Cardiac septum (tissue), 1 donor: Measurements from ENCODE around the gene TPR. TPM values are rescaled to one million over a fixed set of nuclear protein-coding genes. Genes with fewer than 3 reads are reported as not detected.
A peak's percentile ranks its signal among the peaks of the same experiment; 100 is the strongest.
"Not testable (repeated sequence)": the region's sequence is repeated elsewhere in the genome, so short reads cannot be mapped to it uniquely, and the experiment has no call there.

Experiments used
- DNase-seq: peaks from one replicate; pipeline ENCODE4 v3.0.0-alpha.2; 2020; ENCODE audit warnings: low spot score
- intact Hi-C: fragments of 100-400 bp; cut with DNase I; formaldehyde crosslinking; loops from one replicate; pipeline ENCODE4 v1.14.0; 2022
- long read RNA-seq: library from polyadenylated mRNA; unstranded; transcript quantifications from one replicate; pipeline ENCODE4 v2.0.0, GENCODE V29; 2021
- total RNA-seq: library from RNA; stranded (reverse); fragmentation: NEBNext Ultra II Directional; extraction: Animal tissue kit (Norgen Biotek cat#: 25700); gene quantifications from one replicate; pipeline ENCODE4 v1.2.1, GENCODE V29; 2021
- donor health status: DM: no; HTN: no; CAD: no.

Gene TPR
- 82.6 TPM for total RNA-seq
- long read RNA-seq, full-length matches to known transcripts, result 1 of 142 reads
- long read RNA-seq, partial matches to known transcripts, result 127 of 142 reads
- long read RNA-seq, other reads (novel, unspliced or antisense), result 14 of 142 reads

DNA sequence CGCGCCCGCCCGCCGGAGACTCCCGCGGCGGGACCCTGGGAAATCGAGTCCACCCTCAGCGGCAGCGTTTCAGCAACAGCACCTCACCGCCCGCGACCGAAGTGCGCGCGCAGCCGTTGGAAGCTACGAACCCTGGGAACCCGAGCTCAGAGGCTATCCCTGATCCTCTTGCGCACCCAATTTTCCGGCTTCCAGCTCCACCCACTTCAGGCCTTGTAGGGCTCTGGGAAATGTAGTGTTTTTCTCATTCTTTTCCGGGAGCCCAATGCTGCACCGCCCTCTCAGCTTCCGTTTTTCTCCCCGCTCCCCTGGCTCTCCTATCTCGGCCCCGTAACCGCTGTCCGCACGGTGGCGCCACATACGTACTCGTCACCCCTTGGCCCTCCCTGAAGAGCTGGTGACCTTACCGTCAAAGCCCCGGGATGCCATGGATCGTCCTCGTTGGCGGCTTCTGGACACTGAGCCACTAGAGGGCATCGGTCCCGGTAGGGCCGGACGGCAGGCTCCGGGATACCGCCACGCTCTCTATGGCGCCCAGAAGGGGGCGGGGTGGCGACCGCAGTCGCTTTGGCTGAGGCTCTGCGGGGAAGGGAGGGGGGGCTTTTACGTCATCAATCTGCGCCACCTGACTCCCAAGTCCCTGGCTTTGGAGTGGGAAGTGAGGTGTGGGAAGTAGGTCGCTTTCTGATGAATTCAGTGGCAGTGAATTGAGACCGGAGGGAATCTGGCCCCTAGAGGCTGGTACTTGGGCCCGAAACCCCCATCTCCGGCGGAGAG is at the start of gene TPR, which contains the start of gene ODR4:
TPR (minus strand) TSS at position 102 of the 777 bp plus-strand sequence. CDS start 225 bp downstream, outside the sequence.
ODR4 (plus strand) TSS at position 687 of the 777 bp plus-strand sequence. CDS start 3,948 bp downstream, outside the sequence.
- intact Hi-C loops, result loop anchor here (5.0 kb wide), 1 partner anchor 1218 kb away; the partner anchor contains the start of genes SWT1 and TRMT1L

DNA sequence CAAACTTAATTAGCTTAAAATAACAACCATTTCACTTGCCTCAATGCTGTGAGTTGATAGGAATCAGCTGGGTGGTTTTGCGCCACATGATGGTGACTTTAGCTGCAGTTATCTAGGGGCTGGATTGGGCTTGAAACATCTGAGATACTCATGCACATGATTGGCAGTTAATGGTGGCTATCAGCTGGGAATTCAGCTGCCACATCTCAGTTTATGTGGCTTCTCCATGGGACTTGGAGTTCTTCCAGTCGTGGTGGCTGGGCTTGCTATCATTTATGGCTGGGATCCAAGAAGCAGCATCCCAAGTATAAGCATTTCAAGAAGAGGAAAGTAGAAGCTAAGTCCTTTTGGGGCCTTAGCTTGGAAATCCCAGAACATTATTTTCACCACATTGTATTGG is 49.5 kb upstream of the TPR start:
- intact Hi-C loops, result no loop called here
- no peak for DNase-seq

More for the DNA sequence above, at the start of gene TPR, which contains the start of gene ODR4:
- peak; percentile 99 for DNase-seq

DNA sequence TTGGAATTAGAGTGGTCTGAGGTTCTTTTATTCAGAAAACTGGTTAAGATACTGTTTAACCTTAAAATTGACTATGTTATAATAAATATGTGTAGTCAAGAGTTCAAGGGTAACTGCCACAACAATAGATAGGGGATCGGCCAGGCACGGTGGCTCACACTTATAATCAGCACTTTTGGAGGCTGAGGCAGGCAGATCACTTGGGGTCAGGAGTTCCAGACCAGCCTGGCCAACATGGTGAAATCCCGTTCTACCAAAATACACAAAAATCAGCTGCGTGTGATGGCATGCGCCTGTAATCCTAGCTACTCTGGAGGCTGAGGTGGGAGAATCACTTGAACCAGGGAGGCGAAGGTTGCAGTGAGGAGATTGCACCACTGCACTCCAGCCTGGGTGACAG is 46.4 kb upstream of the TPR start:
- no peak for DNase-seq
- intact Hi-C loops, result no loop called here

DNA sequence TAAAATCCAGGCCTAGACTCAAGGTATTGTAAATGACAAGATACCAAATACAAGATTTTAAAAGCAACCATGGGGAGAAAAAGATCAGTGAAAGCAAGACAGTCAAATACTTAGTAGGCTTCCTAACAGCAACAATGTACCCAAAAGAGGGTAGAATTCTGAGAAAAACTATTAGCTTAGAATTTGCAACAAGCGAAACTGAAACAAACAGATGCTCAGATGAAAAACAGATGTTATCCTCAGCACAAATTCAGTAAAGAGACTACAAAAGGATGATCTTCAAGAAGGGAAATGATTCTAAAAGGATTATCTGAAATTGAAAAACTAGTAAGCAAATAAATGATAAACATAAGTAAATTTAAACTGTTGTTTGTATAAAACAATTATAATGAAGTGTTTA is 45.9 kb upstream of the TPR start:
- intact Hi-C loops, result no loop called here
- DNase-seq, result no peak

DNA sequence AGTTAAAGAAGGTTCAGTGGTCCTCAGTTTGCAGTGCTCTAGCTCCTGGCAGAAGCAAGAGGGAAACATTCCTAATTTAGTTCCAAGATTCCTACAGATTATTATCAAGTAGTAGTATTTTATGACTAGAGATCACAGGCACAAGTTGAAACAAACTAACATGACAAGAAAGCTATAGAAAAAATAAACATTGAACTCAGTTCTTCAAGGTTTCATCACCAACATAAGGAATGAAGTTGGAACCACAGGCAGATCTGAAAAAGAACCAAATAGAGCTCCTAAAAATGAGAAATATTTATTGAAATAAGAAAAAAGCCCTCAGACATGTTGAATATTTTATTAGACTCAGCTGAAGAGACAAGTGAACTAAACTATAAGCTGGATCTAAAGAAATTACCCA is 45.3 kb upstream of the TPR start:
- intact Hi-C loops, result no loop called here

DNA sequence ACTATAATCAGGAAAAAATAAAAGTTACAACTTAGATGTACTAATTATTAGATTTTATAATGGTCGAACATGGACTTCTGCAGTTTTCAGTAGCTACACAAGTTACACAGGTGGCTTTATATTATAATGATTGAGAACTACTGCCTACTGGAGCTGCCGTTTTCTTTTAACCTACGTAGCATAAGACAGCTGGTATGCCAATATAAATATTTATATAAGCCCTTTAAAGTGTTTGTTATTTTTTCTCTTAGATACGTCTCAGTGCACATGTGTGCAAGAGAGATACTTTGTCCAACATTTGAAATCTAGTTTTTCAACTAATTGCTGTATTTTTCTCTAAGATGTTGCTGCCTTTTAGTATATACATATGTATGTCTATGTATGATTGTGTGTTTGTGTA is 43.5 kb upstream of the TPR start:
- DNase-seq, result no peak
- intact Hi-C loops, result no loop called here

More for the DNA sequence above, 45.3 kb upstream of the TPR start:
- DNase-seq, result no peak

DNA sequence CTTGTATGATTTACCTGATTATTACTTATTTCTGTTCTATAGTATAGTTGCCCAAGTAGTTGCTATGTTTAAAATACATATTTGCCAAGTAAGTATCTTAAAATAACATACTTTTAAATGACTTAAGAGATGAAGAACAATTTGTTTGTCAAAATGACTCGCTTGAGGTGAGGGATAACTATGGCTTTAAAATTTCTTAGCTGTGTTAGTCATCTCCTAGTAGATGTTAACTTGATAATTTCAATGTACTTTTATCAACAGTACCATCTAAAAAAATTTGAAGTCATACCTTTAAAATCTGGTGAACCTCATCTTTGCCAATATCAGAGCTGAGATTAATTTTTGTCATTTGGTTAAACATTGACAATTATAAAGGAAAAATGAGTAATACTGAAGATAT is 38.3 kb upstream of the TPR start:
- intact Hi-C loops, result no loop called here
- DNase-seq, result no peak

DNA sequence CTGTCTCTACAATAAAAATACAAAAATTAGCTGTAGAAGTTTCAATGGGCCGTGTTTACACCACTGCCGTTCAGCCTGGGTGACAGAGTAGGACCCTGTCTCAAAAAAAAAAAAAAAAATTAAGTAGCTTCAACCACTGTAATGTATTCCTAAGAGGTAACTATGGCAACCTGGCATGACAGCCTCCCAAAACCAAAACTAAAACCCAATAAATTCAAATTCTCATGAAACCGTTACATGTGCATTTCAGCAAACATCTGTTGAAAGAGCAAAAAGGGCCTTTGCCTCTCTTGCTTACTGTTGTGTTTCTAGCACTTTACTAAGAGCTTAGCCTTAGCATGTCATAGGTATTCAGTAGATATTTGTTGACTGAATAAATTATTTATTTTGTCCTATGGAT is 34.0 kb upstream of the TPR start:
- intact Hi-C loops, result no loop called here
- no peak for DNase-seq

DNA sequence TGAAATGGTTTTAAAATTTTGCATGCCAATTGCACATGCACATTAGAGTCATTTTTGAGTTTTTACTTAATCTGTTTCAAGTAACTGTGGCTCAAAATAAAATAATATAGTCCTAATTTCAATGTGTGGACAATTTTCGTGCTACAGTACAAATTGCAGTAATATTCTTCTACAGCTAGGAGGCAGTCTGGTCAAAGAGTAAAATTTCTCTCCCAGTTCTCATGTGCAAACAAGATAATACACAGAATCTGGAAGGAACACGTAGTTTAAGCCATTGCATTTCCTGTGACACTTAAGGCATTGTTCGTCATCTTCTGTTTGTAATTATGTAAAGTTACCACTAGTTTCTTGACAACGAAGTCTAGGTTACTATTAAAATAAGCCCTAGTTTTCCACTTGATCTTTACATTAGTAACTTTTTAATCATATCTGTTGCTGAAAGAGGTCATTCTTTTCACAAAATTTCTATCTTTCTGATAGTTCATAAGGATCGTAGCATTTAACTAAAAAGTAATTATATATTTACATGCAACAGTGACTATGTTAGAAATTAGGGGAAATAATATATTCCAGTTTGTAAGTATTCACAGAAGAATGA is 29.5 kb upstream of the TPR start:
- intact Hi-C loops, result loop anchor here (5.0 kb wide), 1 partner anchor 583 kb away; no protein-coding TSS in a partner anchor

DNA sequence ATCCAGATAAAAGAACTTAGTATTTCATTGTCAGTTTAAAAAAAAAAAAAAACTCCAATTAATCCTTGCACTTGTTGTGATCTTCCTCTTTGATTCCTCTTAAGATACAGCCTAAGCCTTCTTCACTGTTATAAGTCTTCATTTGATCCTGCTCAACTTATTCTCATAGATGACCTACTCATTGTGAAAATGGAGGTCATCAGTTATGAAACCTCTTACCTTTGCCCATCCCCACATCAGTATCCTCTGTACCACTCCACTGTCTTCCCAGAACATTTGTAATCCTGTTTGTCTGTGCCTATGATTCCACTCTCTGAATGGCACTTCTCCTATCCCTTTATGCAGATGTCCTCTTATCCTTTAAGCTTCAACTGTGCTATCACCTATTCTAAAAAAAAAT is 28.6 kb upstream of the TPR start:
- intact Hi-C loops, result loop anchor here (5.0 kb wide), 1 partner anchor 584 kb away; no protein-coding TSS in a partner anchor
- no peak for DNase-seq

More for the DNA sequence above, 29.5 kb upstream of the TPR start:
- DNase-seq, result no peak

DNA sequence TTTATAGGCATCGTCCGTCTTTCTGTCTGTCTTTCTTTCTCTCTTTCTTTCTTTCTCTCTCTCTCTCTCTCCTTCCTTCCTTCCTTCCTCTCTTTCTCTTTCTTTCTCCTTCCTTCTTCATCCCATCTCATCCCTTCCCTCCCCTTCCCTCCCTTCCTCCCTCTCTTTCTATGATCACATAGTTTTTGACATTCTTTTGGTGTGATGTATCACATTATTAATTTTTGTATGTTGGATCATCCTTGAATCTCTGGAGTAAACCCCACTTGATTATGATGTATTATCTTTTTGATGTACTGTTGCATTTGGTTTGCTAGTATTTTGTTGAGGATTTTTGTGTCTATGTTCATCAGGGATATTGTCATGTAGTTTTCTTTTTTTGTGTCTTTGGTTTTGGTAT is 26.4 kb upstream of the TPR start:
- intact Hi-C loops, result loop anchor here (5.0 kb wide), 1 partner anchor 586 kb away; no protein-coding TSS in a partner anchor
- DNase-seq, result not testable (repeated sequence)

DNA sequence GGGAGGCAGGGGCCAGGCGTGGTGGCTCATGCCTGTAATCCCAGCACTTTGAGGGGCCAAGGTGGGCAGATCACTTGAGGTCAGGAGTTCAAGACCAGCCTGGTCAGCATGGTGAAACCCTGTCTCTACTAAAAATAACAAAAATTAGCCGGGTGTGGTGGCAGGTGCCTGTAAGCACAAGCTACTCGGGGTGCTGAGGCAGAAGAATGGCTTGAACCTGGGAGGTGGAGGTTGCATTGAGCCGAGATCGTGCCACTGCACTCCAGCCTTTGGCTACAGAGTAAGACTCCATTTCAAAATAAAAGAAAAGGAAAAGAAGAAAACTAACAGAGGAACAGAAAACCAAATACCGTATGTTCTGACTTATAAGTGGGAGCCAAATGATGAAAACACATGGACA is 17.7 kb upstream of the TPR start:
- intact Hi-C loops, DNase-seq: not testable (repeated sequence)

DNA sequence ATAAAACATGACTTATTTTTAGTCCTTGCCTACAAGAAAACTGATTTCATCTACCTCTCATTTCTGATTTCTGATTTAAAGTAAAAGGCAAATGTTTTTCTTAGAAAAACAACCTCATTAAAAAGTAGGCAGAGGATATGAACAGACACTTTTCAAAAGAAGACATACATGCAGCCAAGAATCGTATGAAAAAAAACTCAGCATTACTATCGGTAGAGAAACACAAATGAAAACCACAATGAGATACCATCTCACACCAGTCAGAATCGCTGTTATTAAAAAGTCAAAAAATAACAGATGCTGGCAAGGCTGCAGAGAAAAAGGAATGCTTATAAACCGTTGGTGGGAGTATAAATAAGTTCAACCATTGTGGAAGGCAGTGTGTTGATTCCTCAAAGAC is 16.8 kb upstream of the TPR start:
- no peak for DNase-seq
- intact Hi-C loops, result no loop called here

DNA sequence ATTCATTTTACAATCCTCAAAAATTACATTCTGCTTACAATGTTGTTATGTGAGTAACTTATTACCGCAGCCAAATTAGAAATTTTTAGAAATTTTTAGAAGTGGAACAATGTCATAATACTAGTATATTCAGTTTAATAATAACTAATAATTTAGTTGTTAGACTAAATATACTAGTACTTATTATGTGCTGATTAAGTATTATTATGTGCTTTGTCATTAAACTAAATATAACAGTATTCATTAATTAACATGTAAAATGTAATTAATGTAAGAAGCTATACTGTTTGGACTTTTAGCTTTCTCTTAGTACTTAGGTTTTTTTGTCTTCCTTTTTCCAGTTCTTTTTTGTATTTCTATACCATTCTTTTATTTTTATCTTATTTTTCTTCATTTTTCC is 15.9 kb upstream of the TPR start:
- no peak for DNase-seq
- intact Hi-C loops, result no loop called here

DNA sequence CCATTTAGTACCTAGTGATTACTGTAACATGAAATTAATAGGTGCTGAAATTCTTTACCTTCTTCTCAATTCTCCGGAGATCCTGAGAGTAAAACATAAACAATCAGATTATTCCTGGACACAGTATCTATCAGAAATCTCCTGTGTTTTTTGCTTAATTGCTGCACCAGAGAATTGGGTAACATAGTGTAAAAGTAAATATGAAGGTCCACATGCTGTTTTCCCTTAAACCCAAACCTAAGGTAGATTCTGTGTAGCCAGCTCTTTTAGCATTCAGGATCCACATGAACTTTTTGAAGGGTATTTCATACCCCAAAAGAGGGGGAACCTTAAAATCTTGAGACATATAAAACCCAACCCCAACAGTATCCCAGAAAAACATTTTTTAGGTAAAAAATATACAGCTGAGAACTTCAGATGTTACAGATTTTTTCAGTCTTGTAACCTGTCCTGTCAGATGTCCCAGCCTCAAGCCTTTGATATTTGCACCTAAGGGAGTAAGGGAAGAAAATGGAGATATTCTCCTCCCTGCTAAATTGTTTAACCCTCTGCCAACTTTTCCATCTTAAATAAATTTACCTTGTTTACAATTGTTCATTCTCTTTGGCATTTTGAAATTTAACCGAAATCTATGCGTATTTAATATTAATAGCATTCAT is 11.8 kb upstream of the TPR start:
- no peak for DNase-seq
- intact Hi-C loops, result no loop called here

DNA sequence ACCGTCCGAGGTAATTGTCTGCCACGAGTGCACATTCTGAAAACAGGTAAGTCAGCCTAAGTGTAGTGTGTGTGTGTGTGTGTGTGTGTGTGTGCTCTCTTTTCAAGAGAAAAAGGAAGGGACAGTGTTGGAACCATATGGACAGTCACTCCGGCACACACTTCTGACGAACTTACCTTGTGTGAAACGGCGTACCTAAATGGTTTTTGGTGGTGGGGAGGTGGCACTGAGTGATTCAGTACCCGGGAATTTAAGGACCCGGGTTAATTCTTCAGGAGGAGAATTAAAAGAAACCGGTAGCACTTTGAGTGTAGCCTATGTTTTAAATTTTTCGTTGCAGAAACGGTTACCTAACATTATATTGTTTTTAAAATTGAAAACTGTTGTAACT is 871 bp upstream of the TPR start:
- DNase-seq, result no peak

DNA sequence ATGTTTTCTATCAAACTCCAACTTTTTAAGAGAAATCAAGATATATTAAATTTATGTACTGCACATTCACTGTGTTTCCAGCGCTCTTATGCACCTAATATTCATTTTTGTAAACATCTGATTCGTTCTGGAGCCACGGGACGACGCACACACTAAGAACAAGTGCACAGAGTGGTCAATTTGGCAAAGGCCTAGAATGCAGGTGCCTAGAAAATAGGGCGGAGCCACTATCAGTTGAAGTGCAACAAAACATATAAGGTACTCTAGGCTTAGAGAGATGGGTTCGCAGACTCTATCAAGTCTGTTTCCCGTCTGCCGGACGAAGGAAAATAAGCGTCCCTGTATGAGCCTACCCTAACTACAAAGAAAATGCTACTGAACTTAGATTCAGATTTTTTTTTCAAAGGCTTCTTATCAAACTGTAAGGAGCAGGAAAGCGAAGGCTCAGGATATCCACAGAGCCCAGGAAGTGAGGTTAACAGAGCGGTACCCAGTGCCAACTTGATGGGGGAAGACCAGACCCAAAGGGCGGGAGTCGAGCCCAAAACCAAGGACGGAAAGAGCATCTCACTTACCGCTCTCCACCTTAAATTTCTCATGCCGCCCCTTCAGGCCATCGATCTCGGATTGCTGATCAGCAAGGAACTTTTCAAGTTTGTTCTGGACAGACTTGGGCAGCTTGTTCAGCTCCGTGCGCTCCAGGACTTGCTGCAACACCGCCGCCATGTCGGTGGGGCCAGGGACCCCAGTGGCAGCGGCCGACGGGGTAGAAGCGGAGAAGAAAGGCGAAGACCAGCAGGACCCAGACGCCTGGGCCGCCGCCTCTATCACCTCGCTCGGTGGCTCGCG is 526 bp downstream of the TPR start:
- no peak for DNase-seq
- intact Hi-C loops, result loop anchor here (5.0 kb wide), 1 partner anchor 1217 kb away; the partner anchor contains the start of genes SWT1 and TRMT1L

More for the DNA sequence above, 871 bp upstream of the TPR start:
- intact Hi-C loops, result loop anchor here (5.0 kb wide), 1 partner anchor 1219 kb away; the partner anchor contains the start of genes SWT1 and TRMT1L

DNA sequence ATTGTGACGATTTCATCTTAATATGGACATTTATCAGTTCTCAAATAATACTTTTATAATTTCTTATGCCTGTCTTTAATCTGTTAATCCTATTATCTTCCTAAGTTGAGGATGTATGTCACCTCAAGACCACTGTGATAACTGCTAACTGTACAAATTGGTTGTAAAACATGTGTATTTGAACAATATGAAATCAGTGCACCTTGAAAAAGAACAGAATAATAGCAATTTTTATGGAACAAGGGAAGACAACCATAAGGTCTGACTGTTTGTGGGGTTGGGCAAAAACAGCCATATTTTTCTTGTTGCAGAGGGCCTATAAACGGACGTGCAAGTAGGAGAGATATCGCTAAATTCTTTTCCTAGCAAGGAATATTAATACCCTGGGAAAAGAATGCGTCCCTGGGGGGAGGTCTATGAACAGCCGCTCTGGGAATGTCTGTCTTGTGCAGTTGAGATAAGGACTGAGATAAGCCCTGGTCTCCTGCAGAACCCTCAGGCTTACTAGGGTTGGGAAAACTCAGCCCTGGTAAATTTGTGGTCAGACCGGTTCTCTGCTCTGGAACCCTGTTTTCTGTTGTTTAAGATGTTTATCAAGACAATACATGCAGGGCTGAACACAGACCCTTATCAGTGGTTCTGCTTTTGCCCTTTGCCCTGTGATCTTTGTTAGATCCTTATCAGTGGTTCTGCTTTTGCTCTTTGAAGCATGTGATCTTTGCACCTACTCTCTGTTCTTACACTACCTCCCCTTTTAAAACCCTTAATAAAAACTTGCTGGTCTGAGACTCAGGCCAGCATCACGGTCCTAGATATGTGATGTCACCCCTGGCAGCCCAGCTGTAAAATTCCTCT is 27.0 kb downstream of the TPR start:
- DNase-seq, intact Hi-C loops: not testable (repeated sequence)
